HG03460 (cell line): ENCODE measurements around the gene AGMO.

Source experiments
- ATAC-seq: cut with Tn5 transposase; IDR thresholded peaks from one replicate; pipeline ENCODE4 v1.9.1; 2021; ENCODE audit not compliant: unreplicated experiment

AGMO gene

GRCh38 chr7:15462721-15463389, 99.0 kb downstream of the AGMO start:
- no peak for ATAC-seq

GRCh38 chr7:15461576-15461975, 100.2 kb downstream of the AGMO start:
- ATAC-seq: no peak

- no peak for ATAC-seq
Observed at GRCh38 chr7:15459018-15459615, 102.7 kb downstream of the AGMO start.

GRCh38 chr7:15457990-15458955, 103.5 kb downstream of the AGMO start:
- ATAC-seq: no peak

- no peak for ATAC-seq
Observed at GRCh38 chr7:15452670-15453069, 109.1 kb downstream of the AGMO start.

GRCh38 chr7:15446722-15447121, 115.1 kb downstream of the AGMO start:
- no peak for ATAC-seq

GRCh38 chr7:15446280-15446679, 115.5 kb downstream of the AGMO start:
- ATAC-seq: no peak

- ATAC-seq: no peak
Observed at GRCh38 chr7:15441915-15442314, 119.9 kb downstream of the AGMO start.

- ATAC-seq: no peak
Observed at GRCh38 chr7:15440482-15440881, 121.3 kb downstream of the AGMO start.

- peak; percentile 68 for ATAC-seq
Observed at GRCh38 chr7:15439853-15440252, 122.0 kb downstream of the AGMO start.

- ATAC-seq: no peak
Observed at GRCh38 chr7:15433151-15433550, 128.7 kb downstream of the AGMO start.

GRCh38 chr7:15430911-15431310, 130.9 kb downstream of the AGMO start:
- ATAC-seq: no peak

- no peak for ATAC-seq
Observed at GRCh38 chr7:15430191-15430590, 131.6 kb downstream of the AGMO start.

GRCh38 chr7:15424468-15424867, 137.3 kb downstream of the AGMO start:
- ATAC-seq: no peak

- ATAC-seq: no peak
Observed at GRCh38 chr7:15419596-15419995, 142.2 kb downstream of the AGMO start.

- ATAC-seq: no peak
Observed at GRCh38 chr7:15418264-15418663, 143.6 kb downstream of the AGMO start.

- ATAC-seq: no peak
Observed at GRCh38 chr7:15417341-15417988, 144.3 kb downstream of the AGMO start.

- ATAC-seq: no peak
Observed at GRCh38 chr7:15411019-15411418, 150.8 kb downstream of the AGMO start.

- ATAC-seq: no peak
Observed at GRCh38 chr7:15407910-15408309, 153.9 kb downstream of the AGMO start.

- no peak for ATAC-seq
Observed at GRCh38 chr7:15403751-15404150, 158.1 kb downstream of the AGMO start.

GRCh38 chr7:15403315-15403714, 158.5 kb downstream of the AGMO start:
- ATAC-seq: no peak
